T-helper 1 cell treated with Interleukin-12 subunit alpha and Interleukin-12 subunit beta and Interleukin-4 antibody, amounts not matched to agents 30 μg/mL and 1 μg/mL, for 36 hours (primary cell): ENCODE results near the gene SLBP.

Experiments used
- H3K27ac Mint-ChIP-seq: one replicate; pipeline ENCODE4 v1.8.0; 2021; ENCODE audit warnings: mild to moderate bottlenecking, mixed read lengths
- H3K27me3 Mint-ChIP-seq: one replicate; pipeline ENCODE4 v1.8.0; 2021; ENCODE audit warnings: low read depth, mixed read lengths
- H3K36me3 Mint-ChIP-seq: one replicate; pipeline ENCODE4 v1.8.0; 2021; ENCODE audit warnings: low read depth, mixed read lengths
- H3K4me1 Mint-ChIP-seq: one replicate; pipeline ENCODE4 v1.8.0; 2021; ENCODE audit warnings: low read depth, mixed read lengths
- H3K4me3 Mint-ChIP-seq: one replicate; pipeline ENCODE4 v1.8.0; 2021; ENCODE audit warnings: mild to moderate bottlenecking, moderate library complexity, mixed read lengths
- H3K9me3 Mint-ChIP-seq: one replicate; pipeline ENCODE4 v1.8.0; 2021; ENCODE audit warnings: mixed read lengths

The SLBP gene

GRCh38 chr4:1690698-1691097, 21.4 kb downstream of the SLBP start:
- peaks cover 38% of the 10 kb centered on the region for H3K36me3 Mint-ChIP-seq
- H3K27me3 Mint-ChIP-seq: no peaks in the 10 kb centered on the region
- peaks cover 9% of the 10 kb centered on the region for H3K4me1 Mint-ChIP-seq
- H3K27ac Mint-ChIP-seq: no peak overlapping the region
- H3K9me3 Mint-ChIP-seq: no peaks in the 10 kb centered on the region
- H3K4me3 Mint-ChIP-seq: no peak overlapping the region

- no peaks in the 10 kb centered on the region for H3K9me3 Mint-ChIP-seq
- peak overlapping the region; percentile 10 for H3K4me3 Mint-ChIP-seq
- no peaks in the 10 kb centered on the region for H3K27me3 Mint-ChIP-seq
- no peak overlapping the region for H3K27ac Mint-ChIP-seq
- peaks cover 13% of the 10 kb centered on the region for H3K4me1 Mint-ChIP-seq
- peaks cover 10% of the 10 kb centered on the region for H3K36me3 Mint-ChIP-seq
Observed at GRCh38 chr4:1686440-1687036, 25.6 kb downstream of the SLBP start.

- H3K9me3 Mint-ChIP-seq: no peaks in the 10 kb centered on the region
- H3K4me3 Mint-ChIP-seq: no peak overlapping the region
- H3K27me3 Mint-ChIP-seq: no peaks in the 10 kb centered on the region
- no peak overlapping the region for H3K27ac Mint-ChIP-seq
- H3K36me3 Mint-ChIP-seq: peaks cover 5% of the 10 kb centered on the region
- peaks cover 12% of the 10 kb centered on the region for H3K4me1 Mint-ChIP-seq
Observed at GRCh38 chr4:1685235-1686150, 26.6 kb downstream of the SLBP start.

- H3K27me3 Mint-ChIP-seq: no peaks in the 10 kb centered on the region
- H3K9me3 Mint-ChIP-seq: no peaks in the 10 kb centered on the region
- H3K4me1 Mint-ChIP-seq: peaks cover 11% of the 10 kb centered on the region
- H3K4me3 Mint-ChIP-seq: no peak overlapping the region
- H3K36me3 Mint-ChIP-seq: peaks cover 2% of the 10 kb centered on the region
- H3K27ac Mint-ChIP-seq: no peak overlapping the region
Observed at GRCh38 chr4:1684506-1685234, 27.4 kb downstream of the SLBP start.

- Mint-ChIP-seq H3K27ac (peak within 1 kb of the TSS; percentile 86), H3K4me1 (peaks cover 11% of the 10 kb centered on the region), H3K4me3 (peak within 1 kb of the TSS; percentile 86), H3K9me3 (no peaks in the 10 kb centered on the region), H3K27me3 (no peaks in the 10 kb centered on the region), H3K36me3 (peaks cover under 1% of the 10 kb centered on the region)
Observed at GRCh38 chr4:1683736-1684505, 28.2 kb downstream of the SLBP start, which contains the start of gene FAM53A. Gene FAM53A, minus strand, starts transcription at chr4:1684313. Its CDS starts 15,572 bp downstream, at chr4:1668741.

- Mint-ChIP-seq H3K27me3 (no peaks in the 10 kb centered on the region), H3K9me3 (no peaks in the 10 kb centered on the region), H3K4me1 (peaks cover 11% of the 10 kb centered on the region), H3K4me3 (peak overlapping the region; percentile 86), H3K36me3 (no peaks in the 10 kb centered on the region), H3K27ac (peak overlapping the region; percentile 86)
Observed at GRCh38 chr4:1683261-1683735, 28.8 kb downstream of the SLBP start.

- H3K27me3 Mint-ChIP-seq: no peaks in the 10 kb centered on the region
- no peaks in the 10 kb centered on the region for H3K36me3 Mint-ChIP-seq
- peak overlapping the region; percentile 86 for H3K27ac Mint-ChIP-seq
- no peaks in the 10 kb centered on the region for H3K9me3 Mint-ChIP-seq
- H3K4me1 Mint-ChIP-seq: peaks cover 11% of the 10 kb centered on the region
- peak overlapping the region; percentile 86 for H3K4me3 Mint-ChIP-seq
Observed at GRCh38 chr4:1682860-1683259, 29.3 kb downstream of the SLBP start.

GRCh38 chr4:1678244-1678643, 33.9 kb downstream of the SLBP start:
- H3K9me3 Mint-ChIP-seq: no peaks in the 10 kb centered on the region
- no peaks in the 10 kb centered on the region for H3K36me3 Mint-ChIP-seq
- H3K27ac Mint-ChIP-seq: no peak overlapping the region
- H3K27me3 Mint-ChIP-seq: no peaks in the 10 kb centered on the region
- H3K4me3 Mint-ChIP-seq: no peak overlapping the region
- H3K4me1 Mint-ChIP-seq: peaks cover 8% of the 10 kb centered on the region

GRCh38 chr4:1676605-1677525, 35.3 kb downstream of the SLBP start:
- H3K9me3 Mint-ChIP-seq: no peaks in the 10 kb centered on the region
- no peak overlapping the region for H3K27ac Mint-ChIP-seq
- H3K4me1 Mint-ChIP-seq: no peaks in the 10 kb centered on the region
- H3K36me3 Mint-ChIP-seq: no peaks in the 10 kb centered on the region
- no peaks in the 10 kb centered on the region for H3K27me3 Mint-ChIP-seq
- no peak overlapping the region for H3K4me3 Mint-ChIP-seq

GRCh38 chr4:1675802-1676137, 36.3 kb downstream of the SLBP start:
- H3K27ac Mint-ChIP-seq: no peak overlapping the region
- no peaks in the 10 kb centered on the region for H3K27me3 Mint-ChIP-seq
- H3K9me3 Mint-ChIP-seq: no peaks in the 10 kb centered on the region
- no peaks in the 10 kb centered on the region for H3K36me3 Mint-ChIP-seq
- no peaks in the 10 kb centered on the region for H3K4me1 Mint-ChIP-seq
- no peak overlapping the region for H3K4me3 Mint-ChIP-seq

GRCh38 chr4:1675136-1675801, 36.9 kb downstream of the SLBP start:
- no peak overlapping the region for H3K27ac Mint-ChIP-seq

GRCh38 chr4:1674682-1675081, 37.4 kb downstream of the SLBP start:
- no peaks in the 10 kb centered on the region for H3K4me1 Mint-ChIP-seq
- no peaks in the 10 kb centered on the region for H3K9me3 Mint-ChIP-seq
- H3K4me3 Mint-ChIP-seq: no peak overlapping the region
- no peaks in the 10 kb centered on the region for H3K36me3 Mint-ChIP-seq
- no peak overlapping the region for H3K27ac Mint-ChIP-seq
- no peaks in the 10 kb centered on the region for H3K27me3 Mint-ChIP-seq

More at GRCh38 chr4:1675136-1675801, 36.9 kb downstream of the SLBP start:
- no peaks in the 10 kb centered on the region for H3K9me3 Mint-ChIP-seq
- no peaks in the 10 kb centered on the region for H3K4me1 Mint-ChIP-seq
- no peak overlapping the region for H3K4me3 Mint-ChIP-seq
- H3K36me3 Mint-ChIP-seq: no peaks in the 10 kb centered on the region
- H3K27me3 Mint-ChIP-seq: no peaks in the 10 kb centered on the region

- H3K4me3 Mint-ChIP-seq: no peak overlapping the region
- no peaks in the 10 kb centered on the region for H3K27me3 Mint-ChIP-seq
- no peaks in the 10 kb centered on the region for H3K9me3 Mint-ChIP-seq
- no peak overlapping the region for H3K27ac Mint-ChIP-seq
- no peaks in the 10 kb centered on the region for H3K36me3 Mint-ChIP-seq
- no peaks in the 10 kb centered on the region for H3K4me1 Mint-ChIP-seq
Observed at GRCh38 chr4:1673671-1674070, 38.4 kb downstream of the SLBP start.
